ENCODE measurements around the gene CD47. TPM values are rescaled to one million over a fixed set of nuclear protein-coding genes. Genes with fewer than 3 reads are reported as not detected.
A peak's percentile ranks its signal among the peaks of the same experiment; 100 is the strongest.

The CD47 gene
- total RNA-seq, 6 donors from 2014 or later = 79.6 to 352 (median 229) TPM

DNA sequence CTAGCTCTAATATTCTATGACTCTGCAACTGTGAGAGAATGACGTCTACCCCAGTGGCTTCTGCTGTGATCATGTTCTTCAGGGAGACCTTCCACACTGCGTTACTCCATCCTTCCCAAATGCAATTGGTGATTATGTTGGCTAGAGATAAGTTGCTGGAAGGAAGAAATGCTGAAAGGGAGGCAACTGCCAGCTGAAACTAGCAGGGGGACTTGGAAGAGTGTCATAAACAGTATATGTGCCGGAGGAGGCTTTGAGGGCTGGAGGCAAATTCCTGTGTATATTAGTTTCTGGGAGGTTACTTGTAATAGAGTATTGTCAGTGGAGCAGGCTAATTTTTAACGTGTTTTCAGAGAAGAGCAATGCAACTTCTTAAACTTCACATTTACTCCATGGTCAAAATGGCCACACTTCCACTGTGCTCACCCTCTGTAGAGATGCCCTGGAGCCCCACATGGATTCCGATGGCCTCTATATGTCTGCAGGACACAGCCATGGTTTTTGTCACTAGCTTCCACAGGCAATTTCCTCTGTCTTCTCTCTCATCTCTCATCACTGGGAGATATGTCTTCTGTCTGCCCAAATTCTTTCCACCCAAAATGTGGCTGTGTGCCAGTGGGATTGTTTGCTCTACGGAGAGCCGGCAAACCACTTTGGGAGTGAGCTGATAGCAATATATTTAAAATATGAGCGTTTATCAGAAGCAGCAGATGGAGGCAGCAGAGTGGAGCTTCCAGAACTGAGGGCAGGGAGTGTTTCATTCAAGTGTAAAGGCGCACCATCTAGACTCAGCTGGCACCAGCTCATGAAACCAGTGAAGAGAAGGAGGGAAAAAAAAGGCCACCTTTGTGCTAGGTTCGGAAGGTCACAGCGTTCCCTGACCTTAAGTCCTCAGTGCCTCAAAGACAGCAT, 13.3 kb upstream of the CD47 start:
- Histone ChIP-seq H3K36me3 (no peaks in the 10 kb centered on the region), H3K27ac (no peak overlapping the region), H3K4me1 (peaks cover 0 to 19% (median 10%) of the 10 kb centered on the region in 4 donors), H3K4me3 (no peak overlapping the region), H3K9me3 (no peaks in the 10 kb centered on the region), H3K27me3 (no peaks in the 10 kb centered on the region)
- DNase-seq = peak in 1 of 2 donors; percentile 28
- WGBS, 2 donors = 51 to 58% methylated on average over 11 of the region's 11 CpGs
- ATAC-seq (ENCODE audit: low FRiP score in 2 of 2) = no peak
- TF ChIP-seq POLR2A (IDR thresholded peaks at IDR 0.05) = no peak
- TF ChIP-seq, protein P1, sequence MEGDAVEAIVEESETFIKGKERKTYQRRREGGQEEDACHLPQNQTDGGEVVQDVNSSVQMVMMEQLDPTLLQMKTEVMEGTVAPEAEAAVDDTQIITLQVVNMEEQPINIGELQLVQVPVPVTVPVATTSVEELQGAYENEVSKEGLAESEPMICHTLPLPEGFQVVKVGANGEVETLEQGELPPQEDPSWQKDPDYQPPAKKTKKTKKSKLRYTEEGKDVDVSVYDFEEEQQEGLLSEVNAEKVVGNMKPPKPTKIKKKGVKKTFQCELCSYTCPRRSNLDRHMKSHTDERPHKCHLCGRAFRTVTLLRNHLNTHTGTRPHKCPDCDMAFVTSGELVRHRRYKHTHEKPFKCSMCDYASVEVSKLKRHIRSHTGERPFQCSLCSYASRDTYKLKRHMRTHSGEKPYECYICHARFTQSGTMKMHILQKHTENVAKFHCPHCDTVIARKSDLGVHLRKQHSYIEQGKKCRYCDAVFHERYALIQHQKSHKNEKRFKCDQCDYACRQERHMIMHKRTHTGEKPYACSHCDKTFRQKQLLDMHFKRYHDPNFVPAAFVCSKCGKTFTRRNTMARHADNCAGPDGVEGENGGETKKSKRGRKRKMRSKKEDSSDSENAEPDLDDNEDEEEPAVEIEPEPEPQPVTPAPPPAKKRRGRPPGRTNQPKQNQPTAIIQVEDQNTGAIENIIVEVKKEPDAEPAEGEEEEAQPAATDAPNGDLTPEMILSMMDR (IDR thresholded peaks at IDR 0.05) = no peak
- no peak for TF ChIP-seq EP300 (IDR thresholded peaks at IDR 0.05)
- no peak for TF ChIP-seq POLR2AphosphoS5 (IDR thresholded peaks at IDR 0.05)

DNA sequence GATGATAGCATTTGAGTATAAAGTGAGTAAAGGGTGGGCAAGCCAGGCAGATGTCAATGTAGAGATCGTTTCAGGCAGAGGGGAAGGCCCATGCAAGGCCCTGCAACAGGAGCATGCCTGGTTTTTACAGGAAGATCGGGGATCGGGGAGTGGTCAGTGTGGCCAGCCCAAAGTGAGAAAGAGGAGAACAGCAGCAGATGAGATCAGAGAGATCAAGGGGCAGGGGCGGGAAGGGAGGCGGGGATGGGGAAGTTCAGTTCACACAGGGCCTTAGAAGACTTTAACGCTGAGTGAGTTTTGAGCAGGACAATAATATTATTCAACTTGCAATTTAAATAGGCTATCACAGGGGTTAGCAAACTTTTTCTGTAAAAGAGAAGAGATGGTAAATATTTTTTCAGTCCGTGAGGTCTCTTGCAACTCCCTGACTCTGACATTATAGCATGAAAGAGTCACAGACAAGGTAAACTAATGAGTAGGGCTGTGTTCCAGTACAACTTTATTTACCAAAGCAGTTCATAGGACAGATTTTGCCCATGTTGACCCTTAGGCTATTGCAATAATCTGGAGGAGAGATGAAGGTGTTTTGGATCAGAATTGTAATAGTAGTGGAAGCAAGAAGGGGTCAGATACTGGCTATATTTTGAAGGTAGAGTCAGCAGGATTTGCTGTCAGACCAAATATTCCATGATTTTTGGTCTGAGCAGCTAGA, 12.4 kb upstream of the CD47 start:
- Histone ChIP-seq H3K27me3 (no peaks in the 10 kb centered on the region), H3K36me3 (no peaks in the 10 kb centered on the region), H3K27ac (peak overlapping the region in 1 of 4 donors; percentile 23), H3K9me3 (no peaks in the 10 kb centered on the region), H3K4me1 (peaks cover 0 to 24% (median 10%) of the 10 kb centered on the region in 4 donors), H3K4me3 (no peak overlapping the region)
- no peak for ATAC-seq (ENCODE audit: low FRiP score in 2 of 2)
- 78 to 84% methylated on average over 7 of the region's 7 CpGs for WGBS, 2 donors
- no peak for DNase-seq
- TF ChIP-seq POLR2A (IDR thresholded peaks at IDR 0.05) = no peak
- TF ChIP-seq EP300 (IDR thresholded peaks at IDR 0.05) = no peak
- no peak for TF ChIP-seq POLR2AphosphoS5 (IDR thresholded peaks at IDR 0.05)
- TF ChIP-seq, protein P1 (IDR thresholded peaks at IDR 0.05) = no peak

DNA sequence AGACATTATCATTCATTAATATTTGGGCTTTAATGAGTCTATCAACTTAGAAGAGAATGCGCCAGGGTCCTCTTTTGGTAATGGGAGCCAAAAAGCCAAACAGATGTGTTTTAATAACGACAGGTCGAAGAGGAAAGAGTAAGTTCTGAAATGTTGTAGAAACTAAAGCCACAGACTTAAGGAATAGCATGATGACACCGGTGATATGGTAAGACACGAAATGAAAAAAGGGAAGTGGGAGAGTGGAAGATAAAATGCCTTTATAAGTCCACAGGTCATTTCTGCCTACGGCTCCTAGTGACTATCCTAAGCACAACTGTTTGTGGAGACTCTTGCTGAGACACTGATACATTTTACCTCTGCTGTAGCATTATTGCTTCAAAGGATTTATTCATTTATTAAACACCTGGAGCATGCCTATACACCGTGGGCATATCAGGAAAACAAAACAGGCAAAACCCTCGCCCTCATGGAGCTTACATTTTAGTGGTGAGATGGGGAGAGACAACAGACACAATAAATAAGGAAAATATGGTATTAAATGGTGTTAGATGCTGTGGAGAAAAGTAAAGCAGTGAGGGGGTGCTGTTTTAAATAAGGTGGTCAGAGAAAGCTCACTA, 11.7 kb upstream of the CD47 start:
- TF ChIP-seq POLR2A (IDR thresholded peaks at IDR 0.05) = no peak
- Histone ChIP-seq H3K4me3 (no peak overlapping the region), H3K27ac (peak overlapping the region in 1 of 4 donors; percentile 23), H3K36me3 (no peaks in the 10 kb centered on the region), H3K4me1 (peaks cover 0 to 24% (median 10%) of the 10 kb centered on the region in 4 donors), H3K9me3 (no peaks in the 10 kb centered on the region), H3K27me3 (no peaks in the 10 kb centered on the region)
- no peak for DNase-seq
- no peak for ATAC-seq (ENCODE audit: low FRiP score in 2 of 2)
- 73 to 84% methylated on average over 8 of the region's 8 CpGs for WGBS, 2 donors

DNA sequence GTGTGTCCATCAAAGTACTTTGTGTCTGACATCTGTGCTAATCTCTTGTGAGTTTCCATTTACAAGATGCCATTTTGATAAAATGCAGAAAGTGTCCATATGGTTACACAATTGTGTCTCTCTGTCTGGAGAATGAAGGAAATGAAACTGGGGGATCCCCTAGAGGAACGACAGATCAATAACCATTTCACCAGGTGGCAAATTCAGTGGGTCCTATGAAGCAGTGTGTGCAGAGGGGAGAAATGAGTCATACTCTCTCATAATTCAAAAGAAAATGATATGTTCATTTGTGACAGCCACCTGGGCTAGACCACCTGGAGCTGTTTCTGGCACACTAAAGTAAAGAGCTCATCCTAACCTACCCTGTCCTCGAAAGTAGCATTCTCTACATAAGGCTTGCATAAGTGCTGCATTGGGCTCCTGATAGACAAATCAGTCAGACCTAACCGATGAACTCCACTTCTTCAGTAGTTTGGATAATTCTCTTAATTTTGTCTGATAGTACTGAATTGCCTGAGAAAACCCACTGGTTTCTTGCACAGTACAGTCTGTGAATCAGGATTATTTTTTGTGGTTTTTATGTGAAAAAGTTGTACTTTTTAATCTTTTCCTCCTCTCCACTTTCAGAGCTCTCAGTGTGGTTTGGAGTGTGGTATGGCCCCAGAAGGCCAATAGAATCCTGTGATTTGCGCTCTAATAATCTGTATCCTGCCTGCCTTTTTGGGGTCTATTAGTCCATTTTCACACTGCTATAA, 10.3 kb upstream of the CD47 start:
- Histone ChIP-seq H3K36me3 (no peaks in the 10 kb centered on the region), H3K4me3 (no peak overlapping the region), H3K27ac (peak overlapping the region in 1 of 4 donors; percentile 31), H3K4me1 (peaks cover 0 to 24% (median 10%) of the 10 kb centered on the region in 4 donors), H3K27me3 (no peaks in the 10 kb centered on the region), H3K9me3 (no peaks in the 10 kb centered on the region)
- TF ChIP-seq EP300 (IDR thresholded peaks at IDR 0.05) (no peak), POLR2A (IDR thresholded peaks at IDR 0.05) (no peak), POLR2AphosphoS5 (IDR thresholded peaks at IDR 0.05) (no peak)
- TF ChIP-seq, protein P1 (IDR thresholded peaks at IDR 0.05) = no peak
- ATAC-seq (ENCODE audit: low FRiP score in 2 of 2) (no peak), DNase-seq (no peak)
- WGBS, 2 donors = 71 to 80% methylated on average over 4 of the region's 4 CpGs
